SK-N-SH treated with all-trans-retinoic acid at 6 μM for 48 hours (cell line): ENCODE results near the gene CCL5.
A peak's percentile ranks its signal among the peaks of the same experiment; 100 is the strongest.

Experiments
- ATAC-seq: fragments of 200-7000 bp; cut with Tn5 transposase; 3 replicates; pipeline ENCODE4 v1.9.1; 2020; ENCODE audit warnings: mild to moderate bottlenecking, moderate library complexity
- ARNTL ChIP-seq: fragments of 450-650 bp; formaldehyde crosslinking; IDR thresholded peaks from 2 replicates; pipeline ENCODE4 v1.5.0; 2020; ENCODE audit warnings: low read depth, mild to moderate bottlenecking, moderate library complexity, borderline replicate concordance
- BACH2 ChIP-seq: fragments of 250-450 bp; sonication (Bioruptor Pico); IDR thresholded peaks from 2 replicates; pipeline ENCODE4 v1.9.0; 2021; ENCODE audit warnings: mild to moderate bottlenecking, borderline replicate concordance
- CREB5 ChIP-seq: fragments of 250-450 bp; sonication (Bioruptor Pico); IDR thresholded peaks from 2 replicates; pipeline ENCODE4 v1.5.1; 2020; ENCODE audit warnings: low read depth, mild to moderate bottlenecking, moderate library complexity
- CSDC2 ChIP-seq: fragments of 250-450 bp; sonication (Bioruptor Pico); IDR thresholded peaks from 2 replicates; pipeline ENCODE4 v1.5.0; 2020; ENCODE audit warnings: mild to moderate bottlenecking, moderate library complexity
- CSRNP3 ChIP-seq: fragments of 250-450 bp; sonication (Bioruptor Pico); IDR thresholded peaks from 2 replicates; pipeline ENCODE4 v1.5.1; 2021; ENCODE audit warnings: mild to moderate bottlenecking, moderate library complexity
- ESRRG ChIP-seq: fragments of 250-450 bp; sonication (Bioruptor Pico); IDR thresholded peaks from 2 replicates; pipeline ENCODE4 v1.6.1; 2021; ENCODE audit warnings: mild to moderate bottlenecking
- GLIS3 ChIP-seq: fragments of 250-450 bp; sonication (Bioruptor Pico); IDR thresholded peaks from 2 replicates; pipeline ENCODE4 v1.5.0; 2020; ENCODE audit warnings: mild to moderate bottlenecking, moderate library complexity
- ISL1 ChIP-seq: fragments of 250-450 bp; sonication (Bioruptor Pico); IDR thresholded peaks from 2 replicates; pipeline ENCODE4 v2.1.2; 2022; ENCODE audit warnings: mild to moderate bottlenecking, moderate library complexity
- OSR1 ChIP-seq: fragments of 250-450 bp; sonication (Bioruptor Pico); IDR thresholded peaks from 2 replicates; pipeline ENCODE4 v1.8.0; 2022; ENCODE audit warnings: moderate library complexity, mild to moderate bottlenecking, inconsistent platforms
- PPARA ChIP-seq: fragments of 250-450 bp; sonication (Bioruptor Pico); IDR thresholded peaks from 2 replicates; pipeline ENCODE4 v1.5.0; 2020; ENCODE audit warnings: mild to moderate bottlenecking, borderline replicate concordance
- RARB ChIP-seq: fragments of 250-450 bp; sonication (Bioruptor Pico); IDR thresholded peaks from 2 replicates; pipeline ENCODE4 v1.8.0; 2021; ENCODE audit warnings: mild to moderate bottlenecking, moderate library complexity
- TCF4 ChIP-seq: fragments of 250-450 bp; sonication (Bioruptor Pico); IDR thresholded peaks from 2 replicates; pipeline ENCODE4 v1.8.0; 2021; ENCODE audit warnings: mild to moderate bottlenecking, moderate library complexity, borderline replicate concordance
- TSHZ2 ChIP-seq: fragments of 250-450 bp; sonication (Bioruptor Pico); IDR thresholded peaks from 2 replicates; pipeline ENCODE4 v1.5.0; 2020; ENCODE audit warnings: mild to moderate bottlenecking, moderate library complexity
- ZFP3 ChIP-seq: fragments of 250-450 bp; sonication (Bioruptor Pico); IDR thresholded peaks from 2 replicates; pipeline ENCODE4 v1.5.0; 2020; ENCODE audit warnings: mild to moderate bottlenecking, moderate library complexity
- ZFP30 ChIP-seq: fragments of 450-650 bp; formaldehyde crosslinking; IDR thresholded peaks from 2 replicates; pipeline ENCODE4 v1.5.0; 2022; ENCODE audit warnings: mild to moderate bottlenecking, moderate library complexity
- ZNF70 ChIP-seq: fragments of 450-650 bp; formaldehyde crosslinking; IDR thresholded peaks from 2 replicates; pipeline ENCODE4 v1.5.0; 2020; ENCODE audit warnings: mild to moderate bottlenecking, moderate library complexity
- ZNF8 ChIP-seq: fragments of 450-650 bp; formaldehyde crosslinking; IDR thresholded peaks from 2 replicates; pipeline ENCODE4 v1.5.0; 2020; ENCODE audit warnings: mild to moderate bottlenecking, moderate library complexity

The CCL5 gene

GRCh38 chr17:35867574-35867973 lies 12.6 kb downstream of the CCL5 start:
- no peak for ATAC-seq
- TF ChIP-seq CREB5 (CRISPR knock-in tag): no peak
- no peak for TF ChIP-seq TSHZ2
- no peak for TF ChIP-seq ESRRG (CRISPR knock-in tag)
- TF ChIP-seq TCF4: no peak
- TF ChIP-seq CSDC2 (CRISPR knock-in tag): no peak
- TF ChIP-seq ARNTL: no peak
- TF ChIP-seq ISL1 (CRISPR knock-in tag): no peak
- TF ChIP-seq ZNF70 (CRISPR knock-in tag): no peak
- no peak for TF ChIP-seq ZFP3 (CRISPR knock-in tag)
- no peak for TF ChIP-seq RARB
- no peak for TF ChIP-seq ZNF8 (CRISPR knock-in tag)
- TF ChIP-seq BACH2 (CRISPR knock-in tag): no peak
- no peak for TF ChIP-seq CSRNP3

- TF ChIP-seq GLIS3 (CRISPR knock-in tag) (no peak), ZFP30 (CRISPR knock-in tag) (no peak), ESRRG (CRISPR knock-in tag) (no peak), TSHZ2 (no peak), ZNF8 (CRISPR knock-in tag) (no peak), CREB5 (CRISPR knock-in tag) (no peak), OSR1 (CRISPR knock-in tag) (no peak), PPARA (CRISPR knock-in tag) (no peak), ZNF70 (CRISPR knock-in tag) (no peak), CSRNP3 (no peak)
- TF ChIP-seq, all 23 proteins: peak for 0
- peak; percentile 60 for ATAC-seq
Observed at GRCh38 chr17:35866341-35866950, 13.7 kb downstream of the CCL5 start.
